WTC11 (cell line): ENCODE measurements around the gene EYA2. TPM values are rescaled to one million over a fixed set of nuclear protein-coding genes. Genes with fewer than 3 reads are reported as not detected.

Source experiments
- ATAC-seq: fragments of 200-7000 bp; cut with Tn5 transposase; 2 replicates; pipeline ENCODE4 v1.10.0; 2021; ENCODE audit warnings: mild to moderate bottlenecking, moderate library complexity
- CTCF ChIA-PET: fragments of 300-600 bp; sonication (Branson Sonifier 250); formaldehyde crosslinking; loops from one replicate; lab custom pipeline; 2021; ENCODE audit warnings: antibody characterized with exemption; lab: Charles Lee
- POLR2A ChIA-PET: fragments of 350-600 bp; sonication (Branson Sonifier 250); formaldehyde crosslinking; loops from one replicate; lab custom pipeline; 2021; ENCODE audit warnings: antibody characterized with exemption; lab: Charles Lee
- DNase-seq: peaks from one replicate; pipeline ENCODE4 v3.0.0; 2021; ENCODE audit warnings: low spot score
- H3K27ac Mint-ChIP-seq: 2 replicates; pipeline ENCODE4 v1.8.0; 2021; ENCODE audit warnings: mixed read lengths
- H3K27me3 Mint-ChIP-seq: 2 replicates; pipeline ENCODE4 v1.8.0; 2021; ENCODE audit warnings: low read depth, mild to moderate bottlenecking, moderate library complexity, mixed read lengths
- H3K36me3 Mint-ChIP-seq: 2 replicates; pipeline ENCODE4 v1.8.0; 2021; ENCODE audit warnings: mixed read lengths
- H3K4me1 Mint-ChIP-seq: 2 replicates; pipeline ENCODE4 v1.8.0; 2022; ENCODE audit warnings: mixed read lengths
- H3K4me3 Mint-ChIP-seq: 2 replicates; pipeline ENCODE4 v1.8.0; 2021; ENCODE audit warnings: mild to moderate bottlenecking, moderate library complexity, mixed read lengths
- H3K9me3 Mint-ChIP-seq: 2 replicates; pipeline ENCODE4 v1.8.0; 2021; ENCODE audit warnings: mixed read lengths
- CBFB ChIP-seq: sonication (generic); formaldehyde crosslinking; IDR thresholded peaks from 2 replicates; pipeline ENCODE4 v1.8.1; 2022; ENCODE audit warnings: mild to moderate bottlenecking, low read depth, missing genetic modification reagents
- CREM ChIP-seq: sonication (generic); formaldehyde crosslinking; IDR thresholded peaks from 2 replicates; pipeline ENCODE4 v1.8.1; 2022; ENCODE audit warnings: mild to moderate bottlenecking, missing genetic modification reagents, moderate library complexity
- ELF4 ChIP-seq: sonication (generic); formaldehyde crosslinking; IDR thresholded peaks from 2 replicates; pipeline ENCODE4 v1.8.1; 2022; ENCODE audit warnings: low read depth, mild to moderate bottlenecking, moderate library complexity, missing genetic modification reagents
- ESRRA ChIP-seq: sonication (generic); formaldehyde crosslinking; IDR thresholded peaks from 2 replicates; pipeline ENCODE4 v1.8.1; 2022; ENCODE audit warnings: mild to moderate bottlenecking, missing genetic modification reagents, borderline replicate concordance
- FOXJ3 ChIP-seq: sonication (generic); formaldehyde crosslinking; IDR thresholded peaks from 2 replicates; pipeline ENCODE4 v1.9.0; 2021; ENCODE audit warnings: missing genetic modification reagents, mild to moderate bottlenecking, borderline replicate concordance
- FOXK1 ChIP-seq: sonication (generic); formaldehyde crosslinking; IDR thresholded peaks from 2 replicates; pipeline ENCODE4 v1.8.0; 2022; ENCODE audit warnings: mild to moderate bottlenecking, moderate library complexity, missing genetic modification reagents
- GABPB1 ChIP-seq: sonication (generic); formaldehyde crosslinking; IDR thresholded peaks from 2 replicates; pipeline ENCODE4 v1.8.1; 2023; ENCODE audit warnings: mild to moderate bottlenecking, missing genetic modification reagents
- NFYB ChIP-seq: sonication (generic); formaldehyde crosslinking; conservative IDR thresholded peaks from 2 replicates; pipeline ENCODE4 v1.8.0; 2022; ENCODE audit warnings: low read depth, missing genetic modification reagents
- NR2C2 ChIP-seq: sonication (generic); formaldehyde crosslinking; IDR thresholded peaks from 2 replicates; pipeline ENCODE4 v1.8.0; 2022; ENCODE audit warnings: mild to moderate bottlenecking, missing genetic modification reagents
- NR3C1 ChIP-seq: sonication (generic); formaldehyde crosslinking; conservative IDR thresholded peaks from 2 replicates; pipeline ENCODE4 v1.8.1; 2023; ENCODE audit warnings: low read depth, mild to moderate bottlenecking, missing genetic modification reagents
- SOX15 ChIP-seq: fragments of 250-450 bp; sonication (Bioruptor Pico); IDR thresholded peaks from 2 replicates; pipeline ENCODE4 v1.9.0; 2021; ENCODE audit warnings: mild to moderate bottlenecking
- TCF7 ChIP-seq: sonication (generic); formaldehyde crosslinking; IDR thresholded peaks from 2 replicates; pipeline ENCODE4 v1.8.0; 2022; ENCODE audit warnings: mild to moderate bottlenecking, low read depth, missing genetic modification reagents, moderate library complexity
- ZNF263 ChIP-seq: sonication (generic); formaldehyde crosslinking; IDR thresholded peaks from 2 replicates; pipeline ENCODE4 v1.8.1; 2022; ENCODE audit warnings: low read depth, mild to moderate bottlenecking, moderate library complexity, missing genetic modification reagents
- ZNF317 ChIP-seq: sonication (generic); formaldehyde crosslinking; IDR thresholded peaks from 2 replicates; pipeline ENCODE4 v1.8.1; 2023; ENCODE audit warnings: low read depth, mild to moderate bottlenecking, moderate library complexity, missing genetic modification reagents, borderline replicate concordance
- ZNF423 ChIP-seq: fragments of 250-450 bp; sonication (Bioruptor Pico); IDR thresholded peaks from 2 replicates; pipeline ENCODE4 v2.1.2; 2022; ENCODE audit warnings: mild to moderate bottlenecking, moderate library complexity
- total RNA-seq: library from RNA; stranded (reverse); gene quantifications from 3 replicates; pipeline ENCODE4 v1.2.3, GENCODE V29; 2021
- TF ChIP-seq, protein P1 (sequence below): sonication (generic); formaldehyde crosslinking; IDR thresholded peaks from 2 replicates; pipeline ENCODE4 v1.8.1; 2023; ENCODE audit warnings: mild to moderate bottlenecking, missing genetic modification reagents
- TF ChIP-seq, protein P2 (sequence below): fragments of 250-450 bp; sonication (Bioruptor Pico); IDR thresholded peaks from 2 replicates; pipeline ENCODE4 v1.9.0; 2021; ENCODE audit warnings: mild to moderate bottlenecking
- TF ChIP-seq, protein P3 (sequence below): fragments of 250-450 bp; sonication (Bioruptor Pico); IDR thresholded peaks from 2 replicates; pipeline ENCODE4 v1.8.0; 2021; ENCODE audit warnings: mild to moderate bottlenecking

The EYA2 gene
- total RNA-seq, 1 experiment from 2014 or later, result 1.5 TPM

DNA sequence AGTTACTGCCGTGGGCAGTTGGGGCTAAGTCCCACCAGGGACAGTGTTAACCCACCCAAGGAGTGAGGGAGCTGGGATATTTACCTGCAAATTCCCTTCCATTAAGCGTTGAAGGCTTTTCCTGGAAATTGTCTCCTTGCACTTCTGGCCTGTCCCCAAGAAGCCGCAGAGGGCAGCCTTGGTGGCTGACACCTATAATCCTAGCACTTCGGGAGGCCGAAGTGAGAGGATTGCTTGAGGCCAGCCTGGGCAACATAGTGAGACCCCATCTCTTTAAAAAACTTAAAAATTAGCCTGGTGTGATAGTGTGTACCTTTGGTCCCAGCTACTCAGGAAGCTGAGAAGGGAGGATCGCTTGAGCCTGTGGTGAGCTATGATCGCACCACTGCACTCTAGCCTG is 204.4 kb downstream of the EYA2 start:
- ChIA-PET POLR2A (no interaction called here), CTCF (no interaction called here)
- Mint-ChIP-seq H3K4me3 (no peak overlapping the region), H3K9me3 (peaks cover 35% of the 10 kb centered on the region), H3K4me1 (no peaks in the 10 kb centered on the region), H3K27ac (no peak overlapping the region), H3K36me3 (peaks cover 6% of the 10 kb centered on the region), H3K27me3 (no peaks in the 10 kb centered on the region; the same call in 1 of the 2 replicates)
- TF ChIP-seq, protein P1, sequence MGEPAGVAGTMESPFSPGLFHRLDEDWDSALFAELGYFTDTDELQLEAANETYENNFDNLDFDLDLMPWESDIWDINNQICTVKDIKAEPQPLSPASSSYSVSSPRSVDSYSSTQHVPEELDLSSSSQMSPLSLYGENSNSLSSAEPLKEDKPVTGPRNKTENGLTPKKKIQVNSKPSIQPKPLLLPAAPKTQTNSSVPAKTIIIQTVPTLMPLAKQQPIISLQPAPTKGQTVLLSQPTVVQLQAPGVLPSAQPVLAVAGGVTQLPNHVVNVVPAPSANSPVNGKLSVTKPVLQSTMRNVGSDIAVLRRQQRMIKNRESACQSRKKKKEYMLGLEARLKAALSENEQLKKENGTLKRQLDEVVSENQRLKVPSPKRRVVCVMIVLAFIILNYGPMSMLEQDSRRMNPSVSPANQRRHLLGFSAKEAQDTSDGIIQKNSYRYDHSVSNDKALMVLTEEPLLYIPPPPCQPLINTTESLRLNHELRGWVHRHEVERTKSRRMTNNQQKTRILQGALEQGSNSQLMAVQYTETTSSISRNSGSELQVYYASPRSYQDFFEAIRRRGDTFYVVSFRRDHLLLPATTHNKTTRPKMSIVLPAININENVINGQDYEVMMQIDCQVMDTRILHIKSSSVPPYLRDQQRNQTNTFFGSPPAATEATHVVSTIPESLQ (CRISPR knock-in tag), result no peak
- DNase-seq (no peak), ATAC-seq (no peak)

DNA sequence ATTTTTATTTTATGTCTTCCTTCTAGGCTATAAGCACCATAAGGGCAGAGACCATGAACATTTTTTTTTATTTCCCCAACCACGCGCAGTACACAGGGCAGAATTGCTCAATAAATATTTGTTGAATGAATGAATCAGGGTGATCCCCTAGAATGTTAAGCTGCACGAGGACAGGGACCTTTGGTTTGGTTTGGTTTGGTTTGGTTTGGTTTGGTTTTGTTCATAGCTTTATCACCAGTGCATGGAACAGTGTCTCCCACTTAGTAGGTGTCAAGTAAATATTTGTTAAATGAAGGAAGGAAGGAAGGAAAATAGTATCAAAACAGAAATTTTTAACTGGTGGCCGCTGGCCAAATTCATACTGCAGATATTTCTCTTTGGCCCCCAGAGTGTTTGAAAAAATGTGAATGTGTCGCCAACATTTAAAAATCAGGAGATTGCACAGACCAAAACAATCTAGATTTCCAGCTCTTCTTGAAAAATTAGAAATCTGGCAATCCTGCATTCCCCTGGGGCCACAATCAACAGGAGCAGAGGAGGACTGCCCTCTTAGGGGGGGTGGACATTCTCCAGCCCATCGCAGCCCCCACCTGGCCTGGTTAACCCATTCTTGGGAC is 205.3 kb downstream of the EYA2 start:
- DNase-seq (no peak), ATAC-seq (no peak)
- peaks cover 31% of the 10 kb centered on the region for H3K9me3 Mint-ChIP-seq
- peaks cover 3% of the 10 kb centered on the region for H3K36me3 Mint-ChIP-seq
- H3K27me3 Mint-ChIP-seq, result no peaks in the 10 kb centered on the region; the same call in 1 of the 2 replicates
- no peak for TF ChIP-seq NR2C2 (CRISPR knock-in tag)
- no peak for TF ChIP-seq ZNF423 (CRISPR knock-in tag)
- no peak for TF ChIP-seq SOX15 (CRISPR knock-in tag)
- TF ChIP-seq, protein P1 (CRISPR knock-in tag), result no peak
- TF ChIP-seq TCF7, result no peak
- no peak for TF ChIP-seq FOXJ3 (CRISPR knock-in tag)
- TF ChIP-seq, protein P2, sequence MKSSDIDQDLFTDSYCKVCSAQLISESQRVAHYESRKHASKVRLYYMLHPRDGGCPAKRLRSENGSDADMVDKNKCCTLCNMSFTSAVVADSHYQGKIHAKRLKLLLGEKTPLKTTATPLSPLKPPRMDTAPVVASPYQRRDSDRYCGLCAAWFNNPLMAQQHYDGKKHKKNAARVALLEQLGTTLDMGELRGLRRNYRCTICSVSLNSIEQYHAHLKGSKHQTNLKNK, result no peak
- no peak for TF ChIP-seq CBFB
- no peak for TF ChIP-seq ZNF263
- CTCF ChIA-PET, result interaction anchor here (0.5 kb wide), 1 partner anchor 206 kb away, joined by 4 read pairs; no protein-coding TSS in a partner anchor
- H3K4me1 Mint-ChIP-seq, result no peaks in the 10 kb centered on the region
- no peak overlapping the region for H3K4me3 Mint-ChIP-seq
- POLR2A ChIA-PET, result no interaction called here
- no peak overlapping the region for H3K27ac Mint-ChIP-seq

DNA sequence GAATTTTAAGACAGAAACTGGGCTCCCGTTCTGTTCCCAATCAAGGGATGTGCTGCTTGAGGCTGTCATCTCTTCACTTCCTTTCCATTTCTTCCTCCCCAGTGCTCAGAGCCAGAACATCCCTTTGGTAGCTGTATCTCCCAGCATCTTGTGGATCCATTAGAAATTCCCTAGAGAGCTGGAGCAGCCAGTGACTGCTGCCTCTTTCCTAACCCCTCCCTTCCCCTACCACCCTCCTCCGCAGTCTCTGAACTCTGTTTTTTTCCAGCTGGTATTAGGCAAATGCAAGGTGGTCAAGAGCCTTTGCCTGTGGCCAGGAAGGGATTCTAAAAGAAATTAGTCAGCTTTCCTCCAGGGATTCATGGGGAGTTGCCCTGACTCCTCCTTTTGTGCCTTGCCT is 208.0 kb downstream of the EYA2 start:
- no peak overlapping the region; the same call in 1 of the 2 replicates for H3K27ac Mint-ChIP-seq
- DNase-seq, result no peak

More for the DNA sequence above, 208.0 kb downstream of the EYA2 start:
- H3K27me3 Mint-ChIP-seq, result no peaks in the 10 kb centered on the region; the same call in 1 of the 2 replicates
- H3K4me3 Mint-ChIP-seq, result no peak overlapping the region
- ATAC-seq, result no peak
- TF ChIP-seq TCF7 (no peak), NFYB (CRISPR knock-in tag) (no peak), ELF4 (no peak), ZNF317 (CRISPR knock-in tag) (no peak), GABPB1 (no peak), NR3C1 (CRISPR knock-in tag) (no peak), FOXK1 (CRISPR knock-in tag) (no peak), ESRRA (CRISPR knock-in tag) (no peak), CREM (CRISPR knock-in tag) (no peak)
- TF ChIP-seq, protein P3, sequence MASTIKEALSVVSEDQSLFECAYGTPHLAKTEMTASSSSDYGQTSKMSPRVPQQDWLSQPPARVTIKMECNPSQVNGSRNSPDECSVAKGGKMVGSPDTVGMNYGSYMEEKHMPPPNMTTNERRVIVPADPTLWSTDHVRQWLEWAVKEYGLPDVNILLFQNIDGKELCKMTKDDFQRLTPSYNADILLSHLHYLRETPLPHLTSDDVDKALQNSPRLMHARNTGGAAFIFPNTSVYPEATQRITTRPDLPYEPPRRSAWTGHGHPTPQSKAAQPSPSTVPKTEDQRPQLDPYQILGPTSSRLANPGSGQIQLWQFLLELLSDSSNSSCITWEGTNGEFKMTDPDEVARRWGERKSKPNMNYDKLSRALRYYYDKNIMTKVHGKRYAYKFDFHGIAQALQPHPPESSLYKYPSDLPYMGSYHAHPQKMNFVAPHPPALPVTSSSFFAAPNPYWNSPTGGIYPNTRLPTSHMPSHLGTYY (CRISPR knock-in tag), result no peak
- TF ChIP-seq, protein P2, result no peak
- TF ChIP-seq, all 79 proteins: peak for 0
- Mint-ChIP-seq H3K4me1 (no peaks in the 10 kb centered on the region), H3K9me3 (peaks cover 10% of the 10 kb centered on the region), H3K36me3 (no peaks in the 10 kb centered on the region)
- ChIA-PET POLR2A (no interaction called here), CTCF (interaction anchor here (1.6 kb wide), 1 partner anchor 350 kb away, joined by 5 read pairs; no protein-coding TSS in a partner anchor)
